ENCODE results near the gene ABCG1.

ABCG1 gene

DNA sequence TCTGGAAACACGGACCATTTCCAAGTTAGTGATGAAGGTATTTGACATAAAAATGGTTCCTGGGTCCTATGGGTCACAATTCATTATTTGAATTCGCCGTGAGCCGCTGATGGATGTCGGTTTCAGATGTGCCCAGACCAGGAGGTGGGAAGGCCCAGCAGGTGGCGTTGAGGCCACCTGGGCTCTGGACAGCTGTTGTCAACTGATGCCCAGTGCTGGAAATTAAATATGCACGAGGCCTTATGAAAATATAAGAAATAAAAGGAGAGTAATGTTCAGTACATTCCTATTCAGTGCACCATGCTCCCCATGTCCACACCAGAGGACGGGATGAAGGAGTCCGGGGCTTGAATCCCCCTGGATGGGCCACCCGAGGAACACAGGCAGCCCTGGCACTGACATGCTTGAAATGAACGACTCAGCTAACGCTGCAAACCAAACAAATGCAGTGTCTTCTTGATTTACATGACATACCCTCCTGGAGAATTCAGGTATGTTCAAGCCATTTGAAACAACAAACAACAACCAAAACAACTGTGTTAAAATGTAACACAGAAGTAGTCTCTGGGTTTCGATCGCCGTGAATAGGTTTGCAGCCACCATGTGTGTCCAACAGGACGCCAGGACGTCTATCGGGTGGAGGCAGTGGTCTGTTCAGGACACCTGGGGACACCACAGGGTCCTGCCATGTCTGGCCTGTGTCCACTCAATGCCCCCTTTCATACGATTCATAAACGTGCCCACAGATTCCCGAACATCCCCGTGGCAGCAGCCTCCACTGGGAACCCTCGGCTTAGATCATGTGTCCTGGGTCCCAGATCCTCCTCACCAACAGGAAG lies 90.2 kb downstream of the ABCG1 start:
- DNase-seq: no peak

- DNase-seq: peak; percentile 94
These were observed 90.8 kb downstream of the ABCG1 start for GRCh38 chr21:42309753-42310213.

DNA sequence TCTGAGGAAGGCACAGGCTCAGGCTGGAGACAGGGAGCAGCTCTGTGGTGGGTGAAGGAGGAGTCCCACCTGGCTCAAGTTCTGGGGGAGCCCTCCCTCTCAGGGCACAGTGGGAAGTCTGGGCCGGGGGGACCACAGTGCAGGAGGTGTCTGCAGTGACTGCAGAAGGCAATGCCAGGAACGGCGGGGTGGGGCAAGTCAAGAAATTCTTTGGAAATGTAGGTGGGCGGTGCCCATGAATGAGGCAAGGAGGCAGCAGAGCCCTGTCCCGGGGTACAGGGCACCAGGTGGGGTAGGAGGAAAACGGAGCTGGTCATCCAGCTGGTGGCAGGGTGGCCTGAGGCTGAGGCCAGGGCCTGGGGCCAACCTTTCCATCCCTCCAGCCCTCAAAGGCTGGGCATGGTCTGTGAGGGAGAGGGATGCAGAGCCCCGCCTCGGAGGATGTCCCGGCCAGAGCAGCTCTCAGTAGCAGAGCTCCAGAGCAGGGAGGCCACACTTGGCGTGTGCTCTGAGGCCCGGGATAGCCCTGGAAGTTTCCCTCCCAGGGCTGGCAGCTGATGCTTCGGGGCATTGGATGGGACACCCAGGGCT lies 91.6 kb downstream of the ABCG1 start:
- DNase-seq: no peak

GRCh38 chr21:42311160-42311559 lies 92.2 kb downstream of the ABCG1 start:
- no peak for DNase-seq

DNA sequence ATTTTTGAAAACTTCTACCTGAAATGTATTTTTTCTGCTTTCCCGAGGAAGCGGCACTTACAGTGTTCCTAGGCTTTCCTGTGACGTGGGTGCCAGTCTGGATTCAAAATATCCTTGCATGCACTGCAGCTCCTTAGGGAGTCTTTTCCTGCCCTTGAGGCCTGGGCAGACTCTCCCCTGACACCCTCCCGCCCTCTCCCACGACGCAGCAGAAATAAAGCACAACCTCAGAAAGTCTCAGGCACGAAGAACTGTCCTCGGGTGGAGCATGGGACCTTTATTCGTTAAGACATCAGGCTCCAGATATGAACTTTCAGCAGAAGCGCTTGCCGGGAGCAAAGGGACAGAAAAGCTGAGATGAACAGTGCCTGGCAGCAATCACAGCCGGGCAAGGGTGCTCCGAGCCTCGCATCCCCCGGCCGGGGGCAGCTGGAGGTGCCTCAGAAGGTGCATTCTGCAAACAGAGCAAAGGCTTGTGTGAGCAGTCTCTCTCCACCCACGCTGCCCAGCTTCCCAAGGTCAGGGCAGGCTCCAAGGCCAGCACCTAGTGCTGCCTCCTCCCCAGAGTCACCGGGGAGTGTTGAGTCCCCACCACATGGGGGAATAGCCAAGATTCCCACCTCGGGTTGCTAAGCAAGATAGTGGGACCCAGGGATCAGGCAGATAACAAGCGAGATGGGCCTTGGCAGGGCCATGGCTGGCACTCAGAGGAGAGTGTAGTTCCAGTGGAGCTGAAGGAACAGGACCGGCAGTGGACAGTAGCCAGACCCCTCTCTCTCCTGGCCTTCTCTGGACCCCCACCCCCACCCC lies 93.1 kb downstream of the ABCG1 start:
- no peak for DNase-seq

DNA sequence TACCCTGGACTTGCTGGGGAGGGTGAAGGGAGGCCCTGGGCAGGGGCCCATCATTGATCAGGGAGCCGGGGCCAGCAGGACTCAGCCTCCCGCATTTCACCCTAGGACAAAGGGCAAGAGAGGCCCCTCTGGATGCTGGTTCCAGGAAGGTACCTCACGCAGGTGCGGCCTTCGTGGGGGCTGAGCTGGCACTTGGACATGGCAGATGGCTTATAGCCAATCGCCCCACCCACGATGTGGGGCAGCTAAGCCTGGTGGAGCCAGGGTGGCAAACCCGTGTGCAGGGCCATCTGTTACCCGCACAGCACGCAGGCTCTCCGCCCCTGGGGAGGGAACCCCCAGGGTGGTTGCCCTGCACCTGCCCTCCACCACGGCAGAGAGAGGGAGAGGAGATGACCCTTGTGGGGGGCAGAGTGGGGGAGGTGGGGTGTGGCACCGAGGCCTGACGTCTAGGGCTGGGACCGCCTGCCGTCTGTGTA lies 93.7 kb downstream of the ABCG1 start:
- no peak for DNase-seq

DNA sequence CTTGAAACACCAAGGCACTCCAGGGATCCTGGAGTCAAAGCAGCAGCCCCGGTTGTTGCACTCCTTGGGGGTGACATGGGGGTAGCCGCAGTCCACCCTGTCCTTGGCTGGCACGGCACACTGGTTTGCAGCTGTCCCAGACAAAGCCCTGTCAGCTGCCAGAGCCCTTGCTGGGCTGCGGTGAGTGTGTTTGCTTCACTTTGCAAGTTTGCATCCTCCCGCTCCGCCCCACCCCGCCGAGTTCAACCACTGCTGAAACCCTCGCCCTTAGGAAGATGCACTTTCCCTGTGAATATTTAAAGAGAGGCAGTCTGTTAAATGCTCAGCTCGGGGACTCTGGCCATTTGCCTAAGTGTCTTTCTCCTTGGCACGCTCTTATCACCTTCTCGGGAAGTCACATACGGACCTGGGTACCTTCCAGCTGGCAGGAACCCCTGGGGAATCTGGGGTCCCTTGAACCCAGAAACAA lies 94.6 kb downstream of the ABCG1 start:
- DNase-seq: peak; percentile 56

DNA sequence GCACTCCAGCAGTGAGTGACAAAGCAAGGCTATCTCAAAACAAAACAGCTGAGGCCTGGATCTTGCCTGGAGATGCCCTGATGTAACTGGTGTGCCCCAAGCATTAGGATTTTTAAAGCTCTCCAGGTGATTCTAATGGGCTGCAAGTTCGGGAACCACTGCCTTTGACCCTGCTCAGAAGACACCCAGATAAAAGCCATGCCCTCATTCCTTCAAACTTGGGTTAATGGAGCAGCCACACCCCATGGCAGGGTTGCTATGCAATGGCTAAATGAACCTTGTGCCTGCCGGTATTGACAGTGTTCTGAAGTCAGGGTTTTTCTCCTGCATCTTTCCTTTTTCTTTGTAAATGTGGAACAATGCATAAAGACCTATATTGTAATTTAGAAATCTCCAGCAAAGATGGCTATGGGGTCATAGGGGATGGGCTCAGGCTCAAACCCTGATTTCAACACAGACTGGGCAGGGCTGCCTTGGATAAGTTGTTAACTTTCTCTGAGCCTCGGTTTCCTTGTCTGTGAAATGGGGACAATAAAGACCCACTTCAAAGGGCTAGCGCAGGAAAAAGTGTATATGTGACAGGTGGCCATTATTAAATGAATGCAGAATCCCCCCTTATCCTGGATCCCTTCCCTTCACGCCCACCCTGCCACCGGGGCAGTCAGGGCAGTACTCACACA lies 95.8 kb downstream of the ABCG1 start:
- no peak for DNase-seq

DNA sequence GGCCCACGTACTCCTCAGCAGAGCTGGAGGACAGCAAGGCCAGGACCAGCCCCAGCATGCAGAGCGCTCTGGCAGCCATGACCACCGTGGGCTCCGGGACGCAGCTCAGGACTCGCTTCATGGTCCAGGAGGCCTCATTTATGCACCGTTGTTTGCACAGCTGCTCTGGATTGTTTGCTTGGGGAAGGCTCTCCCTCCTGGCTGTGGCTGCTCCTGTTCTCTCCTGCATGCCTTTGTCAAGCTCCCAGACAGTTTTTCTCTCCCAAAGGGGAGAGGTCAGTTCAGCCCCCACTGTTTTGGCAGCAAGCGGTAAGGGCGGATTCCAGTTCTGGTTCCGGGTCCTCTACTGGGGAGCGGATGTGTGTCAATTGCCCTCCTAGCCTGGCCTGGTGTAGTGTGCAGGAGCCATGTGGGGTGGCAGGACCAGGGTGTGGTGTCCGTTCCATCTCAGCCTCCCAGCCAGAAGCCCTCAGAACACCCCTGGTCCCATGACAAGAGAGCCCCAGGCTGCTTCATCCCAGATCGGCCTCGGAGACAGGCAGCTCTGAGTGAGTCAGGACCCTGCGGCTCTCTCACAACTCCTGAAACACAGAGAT lies 96.5 kb downstream of the ABCG1 start, which contains the start of gene TFF3:
TSS of gene TFF3 (minus strand) at position 114 of the 596 bp plus-strand sequence. CDS start at position 79, 35 bp downstream.
- DNase-seq: peak; percentile 53

DNA sequence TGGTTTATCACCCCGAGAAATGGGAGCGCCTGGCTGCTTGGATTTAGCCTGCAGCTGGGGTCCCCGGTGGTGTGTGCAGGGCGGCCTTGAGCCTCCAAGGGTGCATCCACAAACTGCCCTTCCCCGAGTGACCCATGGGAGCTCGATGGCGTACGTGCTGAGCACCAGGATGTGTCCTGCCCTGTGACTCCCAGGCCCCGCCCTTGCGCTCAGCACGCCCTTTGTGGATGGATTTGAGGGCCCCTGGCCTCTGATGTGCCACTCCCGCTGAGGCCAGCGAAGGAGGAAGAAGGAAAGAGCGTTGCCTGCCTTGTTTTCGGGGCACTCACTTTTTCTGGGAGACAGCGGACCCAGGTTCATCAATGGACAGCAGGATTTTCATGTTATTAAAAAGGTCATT lies 98.0 kb downstream of the ABCG1 start:
- DNase-seq: no peak

DNA sequence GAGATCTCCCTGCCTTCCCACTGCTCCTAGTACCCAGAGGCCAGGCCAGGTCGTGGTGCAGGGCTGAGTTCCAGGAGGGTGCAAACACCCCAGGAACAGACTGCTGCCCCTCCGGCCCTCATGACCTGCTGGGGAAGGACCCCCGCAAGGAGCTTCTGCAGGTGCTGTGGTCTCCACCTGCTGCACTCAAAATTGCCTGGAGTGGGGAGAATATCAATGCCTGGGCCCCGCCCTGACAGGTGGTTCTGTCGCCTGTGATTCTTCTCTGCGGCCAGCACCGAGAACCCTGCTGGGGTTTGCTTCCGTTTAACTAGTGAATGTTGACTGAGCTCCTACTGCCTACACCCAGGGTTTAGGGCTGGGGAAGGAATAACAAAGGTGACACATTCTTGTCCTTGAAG lies 98.4 kb downstream of the ABCG1 start:
- DNase-seq: no peak

GRCh38 chr21:42317826-42318746 lies 99.1 kb downstream of the ABCG1 start:
- no peak for DNase-seq

GRCh38 chr21:42319376-42319775 lies 100.4 kb downstream of the ABCG1 start:
- no peak for DNase-seq

DNA sequence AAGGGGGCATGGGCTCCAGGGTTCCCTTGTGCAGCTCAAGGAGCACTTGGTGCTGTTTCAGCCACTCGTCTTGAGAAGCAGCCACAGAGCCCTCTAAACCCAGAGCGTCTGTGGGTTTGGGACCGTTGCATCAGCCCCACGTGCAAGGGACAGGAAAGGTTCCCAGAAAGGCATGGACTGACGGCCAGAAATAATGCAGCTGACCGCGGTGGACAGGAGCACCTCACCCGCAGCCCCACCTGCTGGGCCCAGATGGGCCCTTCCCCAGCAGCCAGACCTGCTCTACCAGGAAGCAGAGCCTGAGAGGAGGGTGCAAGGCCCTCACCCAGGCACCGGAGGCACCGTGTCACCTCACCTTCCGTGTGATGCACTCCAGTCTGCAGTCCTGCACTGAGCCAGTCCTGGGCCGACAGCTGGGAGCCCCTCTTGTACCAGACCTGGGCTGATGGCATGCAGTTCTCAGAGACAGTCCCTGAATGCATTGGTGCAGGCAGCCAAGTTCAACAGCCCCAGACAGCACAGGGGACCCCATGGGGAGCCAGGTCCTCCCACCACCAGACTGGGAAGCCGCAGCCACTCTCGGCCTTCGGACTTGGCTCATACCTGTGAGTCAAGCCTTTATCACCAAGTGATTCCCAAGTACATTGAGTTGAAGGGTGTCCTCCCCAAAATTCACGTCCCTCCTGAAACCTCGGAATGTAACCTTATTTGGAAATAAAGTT lies 101.1 kb downstream of the ABCG1 start:
- DNase-seq: no peak

DNA sequence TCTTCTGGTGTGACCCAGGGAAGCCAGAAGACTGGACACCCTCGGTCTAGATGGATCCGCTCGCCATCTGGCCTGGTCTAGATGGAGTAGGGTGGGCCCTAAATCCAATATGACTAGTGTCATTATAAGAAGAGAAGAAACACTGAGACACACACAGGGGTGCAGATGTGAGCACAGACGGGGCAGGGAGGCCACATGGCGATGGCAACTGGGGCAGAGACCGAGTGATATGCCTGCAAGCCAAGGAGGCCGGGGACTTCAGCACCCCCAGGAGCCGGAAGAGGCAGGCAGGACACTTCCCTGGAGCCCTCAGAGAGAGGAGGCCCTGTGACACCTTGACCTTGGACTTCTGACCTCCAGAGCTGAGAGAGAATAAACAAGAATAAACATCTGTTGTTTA lies 101.9 kb downstream of the ABCG1 start:
- no peak for DNase-seq

DNA sequence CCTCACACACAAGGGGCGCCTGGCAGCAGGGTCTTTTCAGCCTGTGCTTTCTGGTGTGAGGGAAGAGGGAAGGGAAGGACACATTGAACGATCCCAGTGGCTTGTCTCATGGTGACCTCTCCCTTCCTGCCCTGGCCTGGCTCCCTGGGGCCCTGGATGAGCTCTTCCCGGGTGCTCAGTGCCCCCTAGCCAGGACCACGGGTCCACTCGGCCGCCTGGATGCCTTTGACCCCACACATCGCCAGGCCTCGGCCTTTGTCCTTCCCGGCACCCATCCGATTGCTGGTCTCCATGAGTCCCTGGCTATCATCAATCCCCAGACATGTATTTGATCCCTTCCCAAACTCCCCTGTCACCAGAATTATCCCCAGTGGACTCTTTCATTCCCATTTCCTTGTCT lies 102.3 kb downstream of the ABCG1 start:
- DNase-seq: no peak

DNA sequence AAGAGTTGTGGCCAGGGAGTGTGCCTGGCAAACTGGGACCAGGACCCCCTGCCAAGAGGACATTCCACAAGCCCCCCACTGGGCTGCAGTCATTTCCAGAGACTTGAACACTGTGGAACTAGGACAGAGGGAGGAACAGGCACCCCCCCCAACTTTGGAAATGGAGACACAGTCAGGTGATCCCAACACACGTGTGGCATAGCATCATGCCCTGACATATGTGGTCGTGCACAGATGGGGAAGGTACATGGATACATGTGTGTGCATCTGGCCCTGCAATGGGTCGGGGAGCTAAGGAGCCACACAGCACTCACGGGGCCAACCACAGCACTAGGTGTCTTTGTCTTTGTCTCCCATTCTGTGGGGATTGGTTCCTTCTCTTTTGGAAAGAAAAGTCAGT lies 102.9 kb downstream of the ABCG1 start:
- DNase-seq: no peak

GRCh38 chr21:42324896-42325295 lies 106.0 kb downstream of the ABCG1 start:
- no peak for DNase-seq

DNA sequence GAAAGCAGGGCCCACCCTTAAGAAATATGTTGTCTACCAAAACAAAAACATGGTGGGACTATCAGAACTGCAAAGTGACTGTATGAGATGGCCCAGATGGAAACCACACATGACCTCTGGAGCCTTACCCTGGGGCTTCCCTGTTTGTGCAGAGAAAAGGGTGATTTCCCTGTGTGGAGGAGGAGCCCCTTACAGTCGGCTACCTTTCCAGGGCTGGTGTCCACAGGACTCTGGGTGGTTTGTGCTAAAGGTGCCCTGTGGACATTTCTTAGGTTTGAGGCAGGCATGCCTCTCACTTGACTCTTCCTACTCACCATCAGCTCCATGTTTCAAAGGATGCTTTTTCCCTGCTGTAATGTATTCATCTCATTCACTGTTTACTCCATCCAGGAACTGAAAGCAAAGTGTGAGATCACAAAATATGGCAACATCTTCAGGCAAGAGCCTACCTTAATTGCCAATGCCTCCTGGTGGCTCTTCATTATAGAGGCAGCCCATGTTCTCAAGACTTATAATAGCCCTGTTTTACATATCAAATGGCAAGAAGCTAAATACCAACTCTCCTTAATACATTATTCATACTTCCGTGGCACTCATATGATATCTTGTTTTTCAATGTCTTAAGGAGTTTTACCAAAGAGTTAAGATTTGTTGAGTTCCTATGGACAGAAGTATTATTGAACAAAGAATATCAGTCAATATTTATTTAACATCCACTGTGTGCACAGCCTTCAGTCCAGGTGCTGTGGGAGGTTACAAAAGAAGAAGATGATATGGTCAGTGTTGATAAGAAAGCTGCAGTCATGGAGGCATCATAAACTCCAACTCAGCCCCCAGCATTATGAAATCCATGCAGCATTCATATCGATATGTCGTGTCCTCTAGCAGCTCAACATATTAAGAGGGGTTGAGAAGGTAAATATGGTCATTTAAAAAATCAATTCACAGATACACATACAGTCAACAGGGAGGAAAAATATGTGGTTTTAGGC lies 111.7 kb downstream of the ABCG1 start:
- no peak for DNase-seq

All from eye (tissue), 1 donor.